Stimulated activated naive CD4-positive, alpha-beta T cell (primary cell): ENCODE data around the gene PFAS.
A peak's percentile ranks its signal among the peaks of the same experiment; 100 is the strongest.
"Not testable (repeated sequence)": the region's sequence is repeated elsewhere in the genome, so short reads cannot be mapped to it uniquely, and the experiment has no call there.

Experiments used
- DNase-seq, 6 experiments: peaks; one replicate each; lab custom pipeline; 2025; lab: John Stamatoyannopoulos, UW

PFAS gene, protein sequence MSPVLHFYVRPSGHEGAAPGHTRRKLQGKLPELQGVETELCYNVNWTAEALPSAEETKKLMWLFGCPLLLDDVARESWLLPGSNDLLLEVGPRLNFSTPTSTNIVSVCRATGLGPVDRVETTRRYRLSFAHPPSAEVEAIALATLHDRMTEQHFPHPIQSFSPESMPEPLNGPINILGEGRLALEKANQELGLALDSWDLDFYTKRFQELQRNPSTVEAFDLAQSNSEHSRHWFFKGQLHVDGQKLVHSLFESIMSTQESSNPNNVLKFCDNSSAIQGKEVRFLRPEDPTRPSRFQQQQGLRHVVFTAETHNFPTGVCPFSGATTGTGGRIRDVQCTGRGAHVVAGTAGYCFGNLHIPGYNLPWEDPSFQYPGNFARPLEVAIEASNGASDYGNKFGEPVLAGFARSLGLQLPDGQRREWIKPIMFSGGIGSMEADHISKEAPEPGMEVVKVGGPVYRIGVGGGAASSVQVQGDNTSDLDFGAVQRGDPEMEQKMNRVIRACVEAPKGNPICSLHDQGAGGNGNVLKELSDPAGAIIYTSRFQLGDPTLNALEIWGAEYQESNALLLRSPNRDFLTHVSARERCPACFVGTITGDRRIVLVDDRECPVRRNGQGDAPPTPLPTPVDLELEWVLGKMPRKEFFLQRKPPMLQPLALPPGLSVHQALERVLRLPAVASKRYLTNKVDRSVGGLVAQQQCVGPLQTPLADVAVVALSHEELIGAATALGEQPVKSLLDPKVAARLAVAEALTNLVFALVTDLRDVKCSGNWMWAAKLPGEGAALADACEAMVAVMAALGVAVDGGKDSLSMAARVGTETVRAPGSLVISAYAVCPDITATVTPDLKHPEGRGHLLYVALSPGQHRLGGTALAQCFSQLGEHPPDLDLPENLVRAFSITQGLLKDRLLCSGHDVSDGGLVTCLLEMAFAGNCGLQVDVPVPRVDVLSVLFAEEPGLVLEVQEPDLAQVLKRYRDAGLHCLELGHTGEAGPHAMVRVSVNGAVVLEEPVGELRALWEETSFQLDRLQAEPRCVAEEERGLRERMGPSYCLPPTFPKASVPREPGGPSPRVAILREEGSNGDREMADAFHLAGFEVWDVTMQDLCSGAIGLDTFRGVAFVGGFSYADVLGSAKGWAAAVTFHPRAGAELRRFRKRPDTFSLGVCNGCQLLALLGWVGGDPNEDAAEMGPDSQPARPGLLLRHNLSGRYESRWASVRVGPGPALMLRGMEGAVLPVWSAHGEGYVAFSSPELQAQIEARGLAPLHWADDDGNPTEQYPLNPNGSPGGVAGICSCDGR (N-terminal part only)

DNA sequence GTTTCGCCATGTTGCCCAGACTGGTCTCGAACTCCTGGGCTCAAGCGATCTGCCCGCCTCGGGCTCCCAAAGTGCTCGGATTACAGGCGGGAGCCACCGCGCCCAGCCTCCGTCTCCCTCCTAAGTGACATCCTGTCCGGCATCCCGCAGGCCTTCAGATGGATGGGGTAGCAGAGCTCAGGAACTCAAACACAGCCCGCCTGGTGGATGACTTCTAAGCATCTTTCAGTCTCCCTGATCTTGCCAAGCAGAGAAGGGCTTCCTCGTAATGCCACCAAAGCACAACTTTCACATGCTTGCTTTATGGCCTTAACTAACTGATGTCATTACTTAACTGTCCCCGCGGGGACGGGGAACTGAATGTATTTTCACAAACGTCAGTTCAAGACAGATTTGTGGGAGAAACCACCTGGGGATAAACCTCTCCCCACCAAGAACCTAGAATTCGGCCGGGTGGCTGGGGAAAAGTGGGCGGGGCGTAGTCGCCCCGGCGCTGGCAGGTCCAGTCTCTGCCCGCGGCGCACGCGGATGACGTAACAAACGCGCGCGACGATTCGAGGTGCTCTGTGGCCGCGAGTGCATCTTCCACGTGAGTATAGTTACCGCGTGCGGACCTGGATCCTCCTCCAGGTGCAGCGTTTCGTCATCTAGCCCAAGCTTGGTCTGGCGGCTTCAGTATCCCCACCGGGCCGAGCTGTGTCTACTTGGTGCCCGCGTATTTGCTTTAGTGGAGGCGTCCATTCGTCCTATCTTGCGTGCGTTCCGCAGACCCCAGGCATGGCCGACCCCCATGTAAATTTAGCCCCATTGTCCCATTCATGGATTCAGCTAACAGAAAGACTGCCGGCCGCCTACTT lies at the start of gene PFAS:
PFAS (plus strand) TSS at position 539 of the 857 bp plus-strand sequence. CDS start 4,649 bp downstream, outside the sequence.
- peak; percentile 86 to 95 (median 91) for DNase-seq

DNA sequence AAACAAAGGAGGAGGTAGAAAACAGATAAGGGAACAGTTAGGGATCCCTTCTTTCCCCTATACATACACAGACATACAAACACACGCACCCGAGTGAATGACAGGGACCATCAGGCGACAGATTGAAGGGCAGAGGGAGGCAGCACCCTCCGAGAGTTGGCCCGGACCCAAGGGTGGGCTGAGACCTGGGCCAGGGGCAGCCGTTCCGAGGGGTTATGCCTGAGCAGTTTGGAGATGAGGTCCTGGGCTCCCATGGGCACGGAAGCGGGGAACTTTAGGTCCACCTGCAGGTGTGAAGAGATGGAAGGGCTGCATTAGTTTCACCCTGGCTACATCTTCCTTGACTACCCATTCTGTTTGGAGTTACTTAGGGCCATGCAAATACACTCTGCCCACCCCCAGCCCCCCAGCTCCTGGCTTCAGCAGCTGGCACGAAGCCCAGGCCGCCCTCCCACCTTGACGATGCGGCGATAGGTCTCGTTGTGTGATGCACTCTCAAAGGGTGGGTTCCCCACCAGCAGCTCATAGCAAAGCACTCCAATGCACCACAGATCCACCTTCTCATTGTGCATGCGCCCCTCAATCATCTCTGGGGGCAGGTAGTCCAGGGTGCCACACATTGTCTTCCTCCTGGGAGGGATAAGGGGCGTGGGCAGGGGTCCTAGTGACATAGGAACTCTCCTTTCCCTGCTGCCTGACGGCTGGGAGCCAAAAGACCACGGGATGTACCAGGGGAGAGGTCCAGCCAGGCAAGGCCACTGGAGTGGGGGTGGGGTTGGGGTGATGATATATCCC lies 44.1 kb upstream of the PFAS start:
- no peak for DNase-seq

DNA sequence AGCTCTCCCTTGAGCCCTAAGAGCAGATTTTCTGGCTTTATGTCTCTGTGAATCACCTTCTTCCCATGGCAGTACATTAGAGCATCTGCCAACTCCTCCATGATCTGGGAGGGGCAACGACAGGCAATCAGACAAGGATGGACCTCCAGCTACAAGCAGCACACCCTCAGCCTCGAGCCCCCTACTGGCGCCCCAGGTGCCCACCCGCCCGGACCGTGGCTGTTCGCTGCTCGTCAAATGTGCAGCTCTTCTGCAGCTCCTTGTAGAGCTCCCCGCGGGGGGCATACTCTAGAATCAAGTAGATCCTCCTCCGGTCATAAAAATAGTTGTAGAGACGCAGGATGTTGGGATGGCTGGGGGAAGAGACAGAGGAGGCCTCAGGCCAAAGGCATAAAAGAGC lies 42.6 kb upstream of the PFAS start:
- DNase-seq: no peak

DNA sequence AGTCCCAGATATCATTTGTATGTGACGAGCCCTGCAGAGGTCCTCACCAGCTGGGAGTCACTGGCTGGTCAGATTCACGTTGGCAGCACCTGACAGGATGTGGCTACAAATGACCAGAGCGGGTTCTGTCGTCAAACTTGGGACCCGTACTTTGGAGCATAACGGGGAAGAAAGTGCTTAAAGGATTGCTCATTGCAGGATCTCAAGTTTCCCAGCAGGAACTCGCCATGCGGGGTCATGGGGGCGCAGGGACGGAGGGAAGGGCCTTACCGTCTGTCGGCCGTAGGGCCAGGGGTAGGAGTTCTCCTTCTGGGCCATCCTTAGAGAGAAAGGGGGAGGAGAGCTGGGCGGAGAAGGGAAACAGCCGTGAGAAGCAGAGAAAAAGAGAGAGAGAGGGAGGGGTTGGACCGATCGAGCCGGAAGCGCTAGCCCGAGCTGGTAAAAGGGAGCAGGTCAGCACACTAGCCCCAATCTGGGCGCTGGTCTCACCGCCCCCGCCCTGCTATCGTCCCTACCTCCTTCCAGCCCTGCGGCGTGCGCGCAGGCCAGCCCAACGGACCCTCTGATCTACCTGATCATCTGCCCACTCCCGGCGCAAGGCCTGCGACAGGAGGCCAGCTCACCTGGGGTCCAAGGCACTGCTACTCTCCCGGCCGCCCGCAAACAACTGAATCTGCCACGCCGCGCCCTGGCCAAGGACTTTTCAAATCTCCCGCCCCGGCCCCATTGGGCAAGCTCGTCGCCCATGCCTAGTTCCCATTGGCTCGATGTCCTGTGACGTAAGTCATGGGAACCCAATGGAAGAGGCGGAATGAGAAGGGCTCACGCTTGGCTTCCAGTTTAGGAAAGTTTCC lies 39.0 kb upstream of the PFAS start, which contains the start of gene AURKB:
AURKB (minus strand) TSS at position 669 of the 854 bp plus-strand sequence; CDS start at position 318, 351 bp downstream.
- DNase-seq: peak; percentile 79 to 94 (median 90)

DNA sequence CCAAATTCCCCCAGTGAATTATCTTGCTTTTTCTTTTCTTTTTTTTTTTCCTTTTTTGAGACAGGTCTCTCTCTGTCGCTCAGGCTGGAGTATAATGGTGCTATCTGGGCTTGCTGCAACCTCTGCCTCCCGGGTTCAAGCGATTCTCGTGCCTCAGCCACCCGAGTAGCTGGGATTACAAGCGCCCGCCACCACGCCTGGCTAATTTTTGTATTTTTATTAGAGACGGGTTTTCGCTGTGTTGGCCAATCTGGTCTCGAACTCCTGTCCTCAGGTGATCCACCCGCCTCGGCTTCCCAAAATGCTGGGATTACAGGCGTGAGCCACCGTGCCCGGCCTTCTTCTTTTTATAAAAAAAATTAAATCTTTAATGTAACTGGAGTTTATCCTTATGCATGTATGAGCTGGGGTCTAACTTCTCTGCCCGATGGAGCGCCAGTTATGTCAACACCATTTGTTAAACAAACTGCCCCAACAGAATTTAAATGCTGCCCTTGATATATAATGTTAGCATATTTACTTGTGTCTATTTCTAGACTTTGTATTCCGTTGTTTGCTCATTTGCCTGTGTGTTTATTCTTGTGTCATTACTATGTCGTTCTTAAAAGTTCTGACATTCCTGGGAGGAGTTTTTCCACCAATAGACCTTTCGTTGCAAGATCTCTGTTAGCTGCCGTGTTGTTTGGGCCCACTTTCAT lies 38.2 kb upstream of the PFAS start:
- DNase-seq: no peak

DNA sequence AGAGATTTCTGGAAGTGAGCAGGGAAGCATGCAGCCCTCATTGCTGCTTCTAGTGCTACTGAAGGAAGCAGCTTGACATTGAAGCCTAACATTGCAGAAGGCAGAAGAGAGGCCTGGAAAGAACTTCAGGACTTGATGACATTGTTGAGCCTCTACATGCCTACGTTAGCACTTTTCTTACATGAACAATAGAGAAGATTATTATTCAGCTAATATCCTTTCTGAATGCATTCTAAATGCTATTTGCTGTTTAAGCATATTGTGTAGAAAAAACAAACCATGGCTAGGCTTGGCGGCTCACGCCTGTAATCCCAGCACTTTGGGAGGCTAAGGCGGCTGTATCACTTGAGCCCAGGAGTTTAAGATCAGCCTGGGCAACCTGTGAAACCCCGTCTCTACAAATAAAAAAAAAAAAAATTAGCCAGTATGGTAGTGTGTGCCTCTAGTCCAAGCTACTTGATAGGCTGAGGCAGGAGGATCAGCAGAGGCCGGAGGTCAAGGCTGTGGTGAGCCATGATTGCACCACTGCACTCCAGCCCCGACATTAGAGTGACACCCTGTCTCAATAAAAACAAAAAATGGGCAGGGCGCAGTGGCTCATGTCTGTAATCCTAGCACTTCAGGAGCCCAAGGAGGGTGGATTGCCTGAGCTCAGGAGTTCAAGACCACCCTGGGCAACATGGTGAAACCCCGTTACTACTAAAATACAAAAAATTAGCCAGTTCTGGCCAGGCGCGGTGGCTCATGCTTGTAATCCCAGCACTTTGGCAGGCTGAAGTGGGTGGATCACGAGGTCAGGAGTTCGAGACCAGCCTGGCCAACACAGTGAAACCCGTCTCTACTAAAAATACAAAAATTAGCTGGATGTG lies 36.5 kb upstream of the PFAS start:
- DNase-seq: no peak

DNA sequence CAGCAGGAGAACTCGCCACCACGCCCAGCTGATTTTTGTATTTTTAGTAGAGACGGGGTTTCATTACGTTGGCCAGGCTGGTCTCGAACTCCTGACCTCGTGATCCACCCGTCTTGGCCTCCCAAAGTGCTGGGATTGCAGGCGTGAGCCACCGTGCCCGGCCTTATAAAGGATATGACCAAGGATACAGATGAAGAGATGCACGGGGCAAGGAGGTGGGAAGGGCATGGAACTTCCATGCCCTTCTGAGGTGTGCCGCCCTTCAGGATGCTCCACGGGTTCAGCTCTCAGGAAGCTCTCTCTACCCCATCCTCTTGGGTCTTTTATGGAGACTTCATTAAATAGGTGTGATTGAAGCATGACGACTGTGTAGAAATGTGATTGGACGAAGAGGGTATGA lies 35.1 kb upstream of the PFAS start:
- not testable (repeated sequence) for DNase-seq

DNA sequence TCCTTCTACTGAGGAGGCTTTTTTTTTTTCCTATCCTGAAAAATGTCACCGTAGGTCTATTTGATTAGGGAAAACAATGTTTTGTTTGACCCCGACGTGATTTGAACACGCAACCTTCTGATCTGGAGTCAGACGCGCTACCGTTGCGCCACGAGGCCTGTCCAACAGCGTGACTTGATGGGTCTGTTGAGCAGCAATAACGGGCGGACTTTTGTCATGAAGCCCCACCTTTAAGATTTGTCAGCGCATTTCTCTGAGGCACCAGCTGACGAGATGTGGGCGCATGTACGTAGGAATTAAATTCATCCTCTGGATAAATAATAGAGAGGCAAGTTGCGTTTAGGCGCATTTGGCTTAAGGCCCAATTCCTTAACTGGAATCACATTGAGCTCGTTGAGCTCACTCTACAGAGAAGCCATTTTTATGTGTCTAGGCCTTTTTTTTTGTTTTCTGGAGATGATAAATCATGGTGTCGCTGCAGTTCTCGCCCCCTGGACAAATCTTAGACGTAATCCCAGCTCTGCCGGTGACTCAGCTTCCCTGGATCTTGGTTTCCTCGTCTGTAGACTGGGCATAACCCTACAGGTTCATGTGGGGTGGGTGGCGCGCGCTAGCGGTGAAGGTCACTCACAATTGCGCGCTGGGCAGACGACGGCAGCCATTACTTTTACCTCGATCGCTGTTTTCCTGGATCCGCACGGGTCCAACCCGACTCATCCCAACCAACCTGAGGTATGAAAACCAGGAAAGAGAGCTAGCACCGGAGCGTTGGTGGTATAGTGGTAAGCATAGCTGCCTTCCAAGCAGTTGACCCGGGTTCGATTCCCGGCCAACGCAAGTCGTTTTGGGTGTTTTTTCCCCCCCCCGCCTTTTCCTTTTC lies 28.1 kb upstream of the PFAS start:
- peak; percentile 75 to 91 (median 82) for DNase-seq

DNA sequence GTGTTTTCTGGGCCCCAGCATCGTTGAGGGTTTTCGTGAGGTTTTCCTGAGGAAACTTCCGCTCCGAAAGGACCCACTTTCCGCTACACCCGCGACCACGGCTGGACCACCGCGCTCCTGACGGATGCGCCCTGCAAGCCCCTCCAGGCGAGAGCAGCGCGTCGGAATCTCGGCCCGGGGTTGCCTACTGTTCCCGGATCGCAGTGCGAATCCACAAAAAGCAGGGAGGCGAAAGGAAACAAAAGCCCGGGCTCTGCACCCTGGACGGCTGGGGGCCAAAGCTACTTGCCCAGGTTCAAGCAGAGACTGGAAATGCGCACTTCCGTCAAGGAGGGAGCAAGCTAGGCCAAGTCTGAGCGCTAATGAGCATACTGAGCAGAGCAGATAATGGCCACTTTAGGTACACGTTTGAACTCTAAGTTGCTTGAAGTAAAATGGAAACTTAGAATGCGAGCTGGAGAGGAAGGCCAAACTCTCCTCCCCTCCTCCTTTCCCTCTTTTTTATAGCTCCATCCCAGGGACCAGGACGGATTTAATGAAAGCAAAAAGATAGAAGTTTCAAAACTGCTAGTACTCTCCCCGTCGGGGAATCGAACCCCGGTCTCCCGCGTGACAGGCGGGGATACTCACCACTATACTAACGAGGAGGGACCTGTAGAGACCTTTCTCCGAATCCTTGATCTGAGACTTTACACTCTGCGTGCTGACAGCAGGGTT lies 27.3 kb upstream of the PFAS start:
- DNase-seq: peak; percentile 83 to 98 (median 90)

DNA sequence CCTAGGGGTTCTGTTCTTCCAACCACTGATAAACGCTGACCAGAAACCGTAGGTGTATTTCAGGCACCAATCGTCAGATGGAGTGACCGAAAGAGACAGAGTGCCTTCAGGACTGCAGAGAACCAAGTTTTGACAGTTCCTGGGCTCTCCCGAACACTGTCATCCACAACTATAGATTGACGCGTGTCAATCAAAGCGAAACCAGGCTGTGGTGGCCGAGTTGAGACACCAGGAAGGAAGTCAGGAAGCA lies 26.8 kb upstream of the PFAS start:
- DNase-seq: no peak

DNA sequence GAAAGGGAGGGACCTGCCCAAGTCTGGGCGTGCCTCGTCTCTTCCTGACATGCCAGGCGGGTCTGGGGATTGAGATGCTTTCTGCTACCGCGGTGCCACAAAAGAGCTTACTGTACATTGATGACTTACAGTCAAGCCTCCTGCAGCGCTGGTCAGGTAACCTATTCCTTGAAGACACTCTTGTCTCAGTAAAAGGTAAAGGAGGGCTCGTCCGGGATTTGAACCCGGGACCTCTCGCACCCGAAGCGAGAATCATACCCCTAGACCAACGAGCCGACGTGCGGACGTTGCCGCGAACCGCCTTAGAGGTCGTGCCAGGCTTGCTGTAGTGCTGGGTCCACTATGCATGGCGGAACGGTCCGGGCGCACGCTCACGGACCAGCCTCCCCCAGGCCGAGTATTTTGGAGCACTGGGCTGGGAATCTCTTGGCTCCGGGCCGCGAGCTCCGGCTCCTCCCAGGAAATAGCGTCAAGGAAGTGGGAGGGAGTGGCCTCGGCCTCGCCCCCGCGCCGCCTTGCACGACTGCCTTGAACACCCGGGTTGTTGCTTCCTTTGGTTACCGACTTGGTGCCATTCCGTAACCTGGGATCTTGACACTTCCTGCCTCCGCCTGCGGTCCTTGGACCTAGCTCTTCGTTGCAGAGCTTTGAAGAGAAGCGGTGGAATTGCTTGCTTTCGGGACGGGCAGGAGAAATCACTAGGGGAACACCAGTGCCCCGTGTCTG lies 26.3 kb upstream of the PFAS start:
- DNase-seq: peak; percentile 84 to 98 (median 90)

DNA sequence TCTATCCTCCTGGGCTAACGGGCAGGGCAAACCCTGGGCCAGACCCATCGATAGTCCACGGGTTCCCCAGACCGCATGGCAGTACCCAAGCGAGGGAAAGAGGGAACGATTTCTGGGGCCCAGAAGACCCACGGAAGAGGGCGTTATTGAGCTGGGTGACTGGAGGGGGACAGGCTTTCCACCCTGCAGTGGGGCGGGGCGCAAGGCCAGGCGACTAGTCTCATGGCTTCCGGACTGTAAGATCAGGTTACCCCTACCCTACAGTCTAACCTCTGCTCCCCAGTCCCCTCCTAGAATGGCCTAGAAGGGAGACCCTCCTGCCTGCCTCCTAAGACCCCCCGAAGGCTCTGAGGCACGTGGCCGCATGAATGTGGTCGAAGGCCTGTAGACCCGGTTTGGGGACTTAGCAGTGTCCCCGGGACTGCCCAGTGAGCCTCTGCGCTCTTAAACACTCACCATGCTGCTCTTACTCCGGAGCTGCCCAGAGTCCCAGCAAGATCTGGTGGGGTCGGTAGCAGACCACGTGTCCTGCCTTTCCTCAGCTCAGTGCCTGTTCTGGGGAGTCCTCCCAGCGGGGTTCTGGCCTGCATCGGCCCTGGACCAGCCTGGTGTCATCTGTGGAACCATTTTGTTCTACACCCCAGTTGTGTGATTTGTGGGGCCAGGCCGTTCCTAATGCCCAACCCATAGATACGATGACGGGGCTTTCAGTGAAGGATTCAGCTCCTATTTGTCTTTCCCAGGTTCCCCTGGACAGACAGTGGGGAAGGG lies 25.5 kb upstream of the PFAS start:
- peak in 3 of 6 experiments; percentile 14 to 46 (median 33) for DNase-seq

DNA sequence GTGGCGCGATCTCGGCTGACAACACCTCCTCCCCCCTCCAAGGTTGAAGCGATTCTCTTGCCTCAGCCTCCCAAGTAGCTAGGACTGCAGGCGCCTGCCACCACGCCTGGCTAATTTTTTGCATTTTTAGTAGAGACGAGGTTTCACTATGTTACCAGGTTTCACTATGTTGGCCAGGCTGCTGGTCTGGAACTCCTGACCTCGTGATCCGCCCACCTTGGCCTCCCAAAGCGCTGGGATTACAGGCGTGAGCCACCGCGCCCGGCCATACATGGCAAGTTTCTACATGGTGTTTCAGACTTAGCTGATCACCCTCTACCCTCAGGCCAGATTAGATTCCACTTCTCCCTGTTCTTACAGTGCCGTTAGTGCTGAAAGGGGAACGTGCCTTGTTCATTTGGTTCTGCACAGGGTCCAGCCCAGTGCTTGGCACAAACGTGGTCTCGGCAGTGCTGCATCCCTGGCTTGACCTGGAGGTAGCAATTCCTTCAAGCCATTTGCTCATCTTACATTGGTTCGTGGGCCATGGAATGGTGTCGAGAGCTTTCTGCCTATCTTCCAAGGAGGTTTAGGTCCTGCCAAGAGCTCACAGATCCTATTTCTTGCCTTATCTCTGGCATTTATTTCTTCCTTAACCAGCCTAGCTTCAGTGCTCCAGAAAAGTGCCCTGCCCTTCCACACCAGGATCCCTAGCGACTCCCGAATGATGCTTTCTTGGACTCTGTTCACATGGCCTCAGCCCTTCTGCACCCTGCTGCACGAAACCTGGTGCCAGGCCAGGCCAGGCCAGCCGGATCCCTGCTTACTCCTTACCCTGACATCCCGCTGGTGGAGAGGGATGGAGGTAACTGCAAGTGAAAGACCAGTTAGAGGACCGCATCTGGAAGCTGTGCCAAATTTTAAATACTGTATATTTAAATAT lies 23.9 kb upstream of the PFAS start:
- no peak for DNase-seq
